NCI-H187 (cell line): ENCODE measurements around the gene CFL1.
"Not testable (repeated sequence)": the region's sequence is repeated elsewhere in the genome, so short reads cannot be mapped to it uniquely, and the experiment has no call there.

Experiments used
- DNase-seq, 2 experiments: peaks; one replicate each; lab custom pipeline; 2025; lab: John Stamatoyannopoulos, UW

Gene CFL1

DNA sequence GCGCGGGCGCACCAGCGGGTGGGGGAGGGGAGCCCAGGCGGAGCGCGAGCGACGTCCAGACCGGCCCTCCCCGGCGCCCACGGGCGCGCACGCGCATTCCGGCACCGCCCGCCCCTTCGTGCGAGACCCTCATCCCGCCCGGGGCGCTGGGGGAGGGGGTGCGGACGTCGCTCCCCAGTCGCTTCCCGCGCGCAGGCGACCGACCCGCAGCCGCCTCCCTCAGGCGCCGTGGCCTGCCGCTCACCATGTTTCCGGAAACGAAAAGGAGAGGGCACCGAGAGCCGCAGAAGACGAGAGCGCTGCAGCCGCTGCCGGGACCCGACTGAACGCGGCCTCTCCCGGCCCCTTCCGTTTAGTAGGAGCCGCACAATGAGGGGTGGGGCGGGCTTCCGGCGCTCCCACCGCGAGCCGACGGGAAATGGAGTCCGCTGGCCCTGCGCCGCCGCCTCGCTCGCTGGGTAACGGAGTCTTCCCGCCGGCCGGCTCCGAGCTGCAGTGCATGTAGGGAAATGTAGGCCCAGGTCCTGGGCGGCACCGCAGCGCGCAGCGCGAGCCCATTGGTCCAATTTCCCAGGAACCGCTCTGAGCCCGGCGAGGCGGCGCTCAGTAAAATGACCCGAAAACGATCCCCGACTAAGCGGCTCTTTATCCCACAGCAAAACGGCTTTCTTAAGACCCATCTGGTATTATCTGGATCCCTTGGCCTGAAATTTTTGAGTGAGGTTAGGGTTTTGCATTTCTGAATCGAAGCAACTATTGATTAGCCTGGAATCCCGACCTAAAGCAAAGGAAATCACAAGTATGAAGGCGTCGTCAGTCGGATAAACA, at the start of gene CFL1:
Gene CFL1 (minus strand): TSS at position 328 of the 828 bp plus-strand sequence. CDS start 81 bp downstream, at position 247.
- peak; percentile 80 to 94 for DNase-seq

GRCh38 chr11:65906602-65907001, 48.6 kb upstream of the CFL1 start:
- DNase-seq: no peak

DNA sequence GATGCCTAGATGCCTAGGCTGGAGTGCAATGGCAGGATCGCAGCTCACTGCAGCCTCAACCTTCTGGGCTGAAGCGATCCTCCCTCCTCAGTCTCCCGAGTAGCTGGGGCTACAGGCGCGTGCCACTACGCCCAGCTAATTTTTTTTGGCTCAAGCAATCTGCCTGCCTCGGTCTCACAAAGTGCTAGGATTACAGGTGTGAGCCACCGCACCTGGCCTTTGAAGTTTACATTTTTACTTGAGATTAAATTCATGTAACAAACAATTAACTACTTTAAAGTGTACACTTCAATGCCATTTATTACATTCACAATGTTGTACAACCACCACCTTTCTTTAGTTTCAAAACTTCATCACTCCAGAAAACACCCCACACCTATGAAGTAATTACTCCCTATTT, 45.7 kb upstream of the CFL1 start:
- no peak for DNase-seq

DNA sequence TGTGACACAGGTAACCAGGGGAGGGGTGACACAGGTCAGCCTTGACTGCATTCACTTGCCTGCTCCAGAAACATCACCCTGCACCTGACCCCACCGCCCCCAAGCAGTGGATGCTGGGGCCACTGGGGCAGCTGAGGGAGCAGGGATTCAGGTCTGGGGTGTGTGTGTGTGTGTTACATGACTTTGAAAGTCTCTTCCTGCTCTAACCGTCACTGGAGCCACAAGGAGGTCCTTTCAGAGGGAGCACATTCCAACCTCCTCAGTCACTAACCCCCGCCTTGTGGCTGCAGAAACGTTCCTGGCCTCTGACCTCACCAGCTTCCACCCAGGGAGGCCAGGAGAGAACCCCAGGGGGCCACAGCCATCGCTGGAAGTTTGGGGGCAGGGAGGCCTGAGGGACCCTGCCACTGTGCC, 45.1 kb upstream of the CFL1 start:
- no peak for DNase-seq

GRCh38 chr11:65900899-65901180, 42.9 kb upstream of the CFL1 start:
- no peak for DNase-seq

GRCh38 chr11:65900125-65900898, 42.3 kb upstream of the CFL1 start, which contains the start of gene FOSL1:
Gene FOSL1 (minus strand): TSS chr11:65900388. CDS start chr11:65900339, 49 bp downstream.
- peak in 1 of 2 experiments; percentile 59 for DNase-seq

DNA sequence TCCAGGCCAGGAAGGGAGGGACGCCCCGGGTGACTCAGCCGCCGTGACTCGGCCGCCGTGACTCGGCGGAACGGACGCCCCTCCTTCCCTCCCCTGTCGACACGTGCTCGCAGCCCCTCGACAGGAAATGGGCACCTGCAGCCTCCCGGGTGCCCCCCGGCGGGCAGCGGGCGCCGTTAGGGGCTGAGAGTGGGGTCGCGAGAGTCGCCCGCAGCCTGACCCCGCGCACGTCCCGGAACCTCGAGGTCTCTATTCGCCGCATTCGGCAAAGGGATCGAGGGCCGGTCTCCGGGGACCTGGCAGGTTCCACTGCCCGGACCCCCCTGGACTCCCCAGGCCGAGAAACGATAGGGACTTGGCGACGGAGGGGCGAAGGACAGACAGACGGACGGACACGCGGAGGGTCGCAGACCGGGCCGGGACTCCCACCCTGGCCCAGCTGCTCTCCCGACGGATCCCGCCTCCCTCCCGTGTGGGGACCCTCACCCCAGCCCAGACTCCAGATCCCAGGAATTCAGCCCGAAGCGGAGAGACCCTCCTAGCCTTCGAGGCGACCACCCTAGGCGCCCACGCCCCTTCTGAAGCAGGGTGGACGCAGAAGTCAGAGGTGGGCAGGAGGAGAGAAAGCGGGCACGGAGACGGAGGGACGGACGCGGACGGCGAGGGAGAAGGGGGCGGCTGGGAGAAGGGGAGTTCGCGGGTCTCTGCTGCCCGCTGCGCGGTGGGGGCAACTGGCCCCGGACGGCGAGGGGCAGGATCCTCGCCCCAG, 41.6 kb upstream of the CFL1 start:
- DNase-seq: no peak

- DNase-seq: no peak
These were observed 40.8 kb upstream of the CFL1 start for GRCh38 chr11:65898656-65899355.

DNA sequence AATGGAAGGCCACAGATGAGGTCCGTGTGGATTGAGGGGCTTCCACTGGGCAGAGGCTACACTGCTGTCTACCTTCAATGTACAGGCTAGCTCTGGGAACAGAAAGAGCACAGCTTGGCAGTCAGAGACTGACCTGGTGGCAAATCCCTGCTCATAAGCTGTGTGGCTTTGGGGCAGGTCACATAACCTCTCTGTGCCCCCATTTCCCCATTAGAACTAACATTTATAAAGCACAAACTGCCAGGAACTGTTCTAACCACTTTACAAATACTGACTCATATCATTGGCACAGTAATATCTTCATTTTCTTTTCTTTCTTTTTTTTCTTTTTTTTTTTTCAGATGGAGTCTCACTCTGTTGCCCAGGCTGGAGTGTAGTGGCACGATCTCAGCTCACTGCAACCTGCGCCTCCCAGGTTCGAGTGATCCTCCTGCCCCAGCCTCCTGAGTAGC, 39.1 kb upstream of the CFL1 start:
- no peak for DNase-seq

- DNase-seq: no peak
These were observed 38.3 kb upstream of the CFL1 start for GRCh38 chr11:65896034-65896999.

GRCh38 chr11:65895482-65895981, 37.6 kb upstream of the CFL1 start:
- DNase-seq: no peak

DNA sequence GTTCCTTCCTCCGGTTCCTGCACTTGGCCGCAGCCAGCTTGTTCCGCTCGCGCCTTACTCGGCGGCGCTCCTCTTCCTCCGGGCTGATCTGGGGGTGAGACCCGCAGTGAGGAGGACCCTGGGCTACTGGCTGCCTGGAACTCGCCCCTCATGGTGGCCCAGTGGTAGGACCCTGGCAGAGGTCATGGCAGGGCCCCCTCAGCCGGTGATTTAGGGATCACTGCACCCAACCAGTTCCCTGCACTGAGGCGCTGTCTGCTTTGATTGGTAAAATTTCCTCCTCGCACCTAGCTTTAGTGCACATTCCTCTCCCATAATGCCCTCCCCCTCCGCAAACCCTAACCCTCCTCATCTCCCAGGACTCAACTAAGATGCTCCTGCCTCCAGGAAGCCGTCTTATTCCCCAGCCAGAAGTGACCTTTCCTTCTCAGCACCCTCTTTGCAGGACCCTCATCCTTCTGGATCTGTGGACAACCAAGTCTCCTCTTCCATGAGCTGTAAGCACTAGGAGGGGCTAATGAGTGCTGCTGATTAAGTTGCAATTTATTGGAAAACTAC, 36.1 kb upstream of the CFL1 start:
- no peak for DNase-seq

DNA sequence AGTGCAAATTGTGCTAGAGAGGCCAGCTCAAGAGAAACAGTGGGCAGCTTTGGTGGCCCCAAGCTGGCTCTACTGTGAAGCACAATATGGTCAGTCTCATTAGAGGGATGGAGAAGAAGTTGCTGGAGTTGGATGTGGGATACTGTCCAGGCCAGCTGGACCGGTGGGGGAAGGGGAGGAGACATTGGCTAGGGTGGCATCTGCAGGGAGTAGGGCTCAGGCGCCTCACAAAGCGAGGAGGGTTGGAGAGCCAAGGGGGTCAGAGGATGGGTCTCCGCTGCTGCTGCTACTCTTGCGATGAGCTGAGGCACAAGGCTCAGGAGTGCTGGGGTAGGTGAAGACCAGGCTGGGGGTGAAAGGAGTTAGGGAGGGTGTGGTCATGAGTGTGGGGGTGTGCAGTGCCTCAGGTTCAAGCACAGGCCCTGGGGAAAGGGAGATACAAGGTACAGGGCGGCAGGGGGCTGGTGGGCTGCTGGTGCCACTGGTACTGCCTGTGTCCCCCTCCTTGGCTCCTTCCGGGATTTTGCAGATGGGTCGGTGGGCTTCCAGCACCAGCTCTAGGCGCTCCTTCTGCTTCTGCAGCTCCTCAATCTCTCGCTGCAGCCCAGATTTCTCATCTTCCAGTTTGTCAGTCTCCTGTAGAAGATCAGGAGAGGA, 34.8 kb upstream of the CFL1 start:
- no peak for DNase-seq

- not testable (repeated sequence) for DNase-seq
These were observed 34.2 kb upstream of the CFL1 start for GRCh38 chr11:65892137-65892540.

DNA sequence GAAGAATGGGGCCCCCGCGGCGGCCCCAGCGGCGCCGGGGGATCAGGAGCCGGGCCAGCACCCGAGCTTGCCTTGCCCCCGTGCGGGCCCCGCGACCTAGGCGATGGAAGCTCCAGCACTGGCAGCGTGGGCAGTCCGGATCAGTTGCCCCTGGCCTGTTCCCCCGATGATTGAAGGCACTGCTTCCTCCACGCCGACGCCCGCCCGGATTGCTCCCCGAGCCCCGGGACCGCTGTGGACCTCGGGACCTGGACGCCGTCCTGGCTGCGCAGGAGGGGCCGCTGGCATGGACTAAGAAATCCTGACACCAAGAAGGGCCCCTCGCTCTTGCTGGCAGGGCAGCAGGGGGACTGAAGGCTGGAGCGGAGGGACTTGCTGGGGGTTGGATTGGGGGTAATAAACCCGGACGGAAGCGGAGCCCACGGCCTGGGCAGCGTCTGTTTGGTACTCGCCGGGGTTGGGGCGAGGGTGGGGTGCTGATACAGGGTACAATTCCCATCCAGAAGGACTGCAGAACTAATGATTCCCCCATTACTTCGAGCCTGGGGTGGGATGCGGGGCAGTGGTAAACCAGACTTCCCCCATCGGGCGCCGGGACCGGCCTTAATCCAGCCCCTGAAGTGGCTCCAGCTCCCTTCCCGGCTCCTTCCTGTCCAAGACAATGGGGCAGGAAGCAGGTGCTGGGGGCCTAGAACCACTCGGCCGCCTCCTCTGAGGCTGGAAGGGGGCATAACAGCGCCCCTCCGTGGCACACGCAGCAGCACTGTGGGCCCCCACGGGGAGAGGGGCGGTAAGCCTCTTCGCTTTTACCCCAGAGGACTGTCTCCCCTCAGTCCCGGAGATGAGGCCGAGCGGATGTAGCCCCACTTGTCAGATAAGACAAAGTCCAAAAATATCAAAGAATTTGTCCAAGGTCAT, 33.5 kb upstream of the CFL1 start:
- DNase-seq: no peak

- DNase-seq: peak; percentile 84 to 95
These were observed 32.6 kb upstream of the CFL1 start, which contains the start of gene CCDC85B for GRCh38 chr11:65890324-65891218. Gene CCDC85B (plus strand): TSS chr11:65890673. CDS start chr11:65890784, 111 bp downstream.

GRCh38 chr11:65888163-65888814, 30.3 kb upstream of the CFL1 start, which contains the start of gene FIBP:
Gene FIBP (minus strand): TSS chr11:65888471. CDS start chr11:65888418, 53 bp downstream.
- DNase-seq: peak; percentile 72 to 90
